Esophagus squamous epithelium (tissue), 5 donors: ENCODE measurements around the gene SOX12. TPM values are rescaled to one million over a fixed set of nuclear protein-coding genes. Genes with fewer than 3 reads are reported as not detected.

Experiments used
- DNase-seq: peaks from one replicate; lab custom pipeline; 2025; lab: John Stamatoyannopoulos, UW
- H3K27ac ChIP-seq, 4 donors: fragments of 200-600 bp; sonication (generic); one replicate each; pipeline ENCODE4 v1.5.1; 2016 to 2019; ENCODE audit warnings: mild to moderate bottlenecking in 1 of 4
- H3K27me3 ChIP-seq, 4 donors: fragments of 200-600 bp; sonication (generic); 1 replicate in 3 of 4; 2 replicates in 1 of 4; pipeline versions ENCODE4 v1.5.1 to v1.6.0; 2017 to 2021; ENCODE audit warnings: antibody characterized with exemption in 1 of 4
- H3K36me3 ChIP-seq, 3 donors: fragments of 200-600 bp; sonication (generic); one replicate each; pipeline ENCODE4 v1.5.1; 2016 to 2019
- H3K4me1 ChIP-seq, 3 donors: fragments of 200-600 bp; sonication (generic); one replicate each; pipeline ENCODE4 v1.5.1; 2017 to 2019
- H3K4me3 ChIP-seq, 4 donors: fragments of 200-600 bp; sonication (generic); 1 replicate in 3 of 4; 2 replicates in 1 of 4; pipeline ENCODE4 v1.5.1; 2016 to 2019; ENCODE audit warnings: mild to moderate bottlenecking in 2 of 4, moderate library complexity in 1 of 4
- H3K9me3 ChIP-seq, 3 donors: fragments of 200-600 bp; sonication (generic); one replicate each; pipeline ENCODE4 v1.5.1; 2016 to 2019
- CTCF ChIP-seq, 6 experiments: fragments of 450-650 bp in 4 of 6; fragments of 200-600 bp in 2 of 6; sonication (generic) in 2 of 6; IDR thresholded peaks; one replicate each; pipeline ENCODE4 v1.5.1; 2016 to 2019; ENCODE audit warnings: antibody characterized with exemption in 6 of 6, mild to moderate bottlenecking in 4 of 6, moderate library complexity in 4 of 6
- POLR2A ChIP-seq, 4 donors: fragments of 450-650 bp; IDR thresholded peaks; one replicate each; pipeline ENCODE4 v1.6.1; 2017; ENCODE audit warnings: antibody characterized with exemption in 4 of 4, mild to moderate bottlenecking in 4 of 4, moderate library complexity in 3 of 4
- WGBS, 2 donors: methylation state at CpG; one replicate each; pipeline ENCODE4 v1.1.5; 2018; 5-methylcytosine and 5-hydroxymethylcytosine counted together
- intact Hi-C: fragments of 100-400 bp; cut with DNase I; formaldehyde crosslinking; loops from one replicate; pipeline ENCODE4 v1.15.0; 2022
- total RNA-seq, 4 donors: library from RNA; depleted of rRNA; stranded (reverse); fragments of >200 nt; gene quantifications; one replicate each; pipeline ENCODE4 v1.1.0, GENCODE V29; 2016
- donor health status: DM: yes; HTN: yes; CAD: no.

Gene SOX12
- total RNA-seq, 4 donors from 2014 or later = 2.1 to 3.8 (median 3.3) TPM

GRCh38 chr20:278181-278580 is 47.2 kb upstream of the SOX12 start:
- TF ChIP-seq POLR2A (IDR thresholded peaks at IDR 0.05) (no peak), CTCF (IDR thresholded peaks at IDR 0.05) (no peak)
- DNase-seq = no peak

GRCh38 chr20:278607-279571 is 46.5 kb upstream of the SOX12 start:
- DNase-seq = no peak
- Histone ChIP-seq H3K36me3 (peaks cover 0 to 52% (median 0%) of the 10 kb centered on the region in 3 donors), H3K27me3 (no peaks in the 10 kb centered on the region), H3K27ac (no peak overlapping the region), H3K4me3 (peak overlapping the region in 1 of 4 donors; percentile 50), H3K9me3 (no peaks in the 10 kb centered on the region), H3K4me1 (no peaks in the 10 kb centered on the region)
- WGBS, 2 donors = 70 to 80% methylated on average over 21 to 32 of the region's 88 CpGs
- TF ChIP-seq CTCF (IDR thresholded peaks at IDR 0.05) (peak in 1 of 6 experiments; percentile 9), POLR2A (IDR thresholded peaks at IDR 0.05) (no peak)
- intact Hi-C loops = no loop called here

More at GRCh38 chr20:278181-278580, 47.2 kb upstream of the SOX12 start:
- no peaks in the 10 kb centered on the region for H3K9me3 ChIP-seq
- no peaks in the 10 kb centered on the region for H3K4me1 ChIP-seq
- no peak overlapping the region for H3K27ac ChIP-seq
- WGBS, 2 donors = 83 to 86% methylated on average over 4 of the region's 5 CpGs
- peaks cover 0 to 52% (median 0%) of the 10 kb centered on the region in 3 donors for H3K36me3 ChIP-seq
- no peaks in the 10 kb centered on the region for H3K27me3 ChIP-seq
- intact Hi-C loops = no loop called here
- no peak overlapping the region for H3K4me3 ChIP-seq

GRCh38 chr20:284172-284571 is 41.2 kb upstream of the SOX12 start:
- no peak overlapping the region for H3K4me3 ChIP-seq
- TF ChIP-seq POLR2A (IDR thresholded peaks at IDR 0.05) = no peak
- no peak for TF ChIP-seq CTCF (IDR thresholded peaks at IDR 0.05)
- DNase-seq = no peak
- WGBS, 2 donors = 73 to 77% methylated on average over 3 of the region's 3 CpGs
- H3K4me1 ChIP-seq = peaks cover 0 to under 1% (median 0%) of the 10 kb centered on the region in 3 donors
- H3K9me3 ChIP-seq = no peaks in the 10 kb centered on the region
- H3K27ac ChIP-seq = no peak overlapping the region
- H3K36me3 ChIP-seq = peaks cover 0 to 16% (median 0%) of the 10 kb centered on the region in 3 donors
- intact Hi-C loops = no loop called here
- no peaks in the 10 kb centered on the region for H3K27me3 ChIP-seq

- Histone ChIP-seq H3K27ac (no peak overlapping the region), H3K9me3 (no peaks in the 10 kb centered on the region), H3K27me3 (no peaks in the 10 kb centered on the region), H3K4me1 (peaks cover 3 to 21% (median 13%) of the 10 kb centered on the region in 3 donors), H3K36me3 (peaks cover 0 to 4% (median 0%) of the 10 kb centered on the region in 3 donors), H3K4me3 (no peak overlapping the region)
- intact Hi-C loops = no loop called here
- WGBS, 2 donors = 47 to 70% methylated on average over 2 of the region's 2 CpGs
- DNase-seq = no peak
- TF ChIP-seq CTCF (IDR thresholded peaks at IDR 0.05) (no peak), POLR2A (IDR thresholded peaks at IDR 0.05) (no peak)
These were observed 38.8 kb upstream of the SOX12 start for GRCh38 chr20:286508-286907.
